ENCODE measurements around the gene UBA52. TPM values are rescaled to one million over a fixed set of nuclear protein-coding genes. Genes with fewer than 3 reads are reported as not detected.
"Not testable (repeated sequence)": the region's sequence is repeated elsewhere in the genome, so short reads cannot be mapped to it uniquely, and the experiment has no call there.

UBA52 gene
- total RNA-seq, 1 donor from 2014 or later: 1,081 TPM

- H3K27me3 Mint-ChIP-seq (ENCODE audit: low read depth): peaks cover 82% of the 10 kb centered on the region
- no peak overlapping the region for H3K4me3 Mint-ChIP-seq
- DNase-seq (ENCODE audit: low read depth, low spot score): no peak
- H3K27ac Mint-ChIP-seq (ENCODE audit: unreplicated experiment): no peak overlapping the region
- no peaks in the 10 kb centered on the region for H3K9me3 Mint-ChIP-seq
- H3K36me3 Mint-ChIP-seq (ENCODE audit: low read depth): no peaks in the 10 kb centered on the region
- no peak for TF ChIP-seq CTCF (conservative IDR thresholded peaks at IDR 0.05)
- peaks cover 20% of the 10 kb centered on the region for H3K4me1 Mint-ChIP-seq
Observed at GRCh38 chr19:18599485-18599884, 27.8 kb downstream of the UBA52 start.

GRCh38 chr19:18600692-18601397, 29.2 kb downstream of the UBA52 start:
- H3K36me3 Mint-ChIP-seq (ENCODE audit: low read depth); H3K9me3 Mint-ChIP-seq; H3K27ac Mint-ChIP-seq (ENCODE audit: unreplicated experiment); DNase-seq (ENCODE audit: low read depth, low spot score); H3K4me3 Mint-ChIP-seq: not testable (repeated sequence)
- Mint-ChIP-seq H3K4me1 (peaks cover 17% of the 10 kb centered on the region), H3K27me3 (ENCODE audit: low read depth) (peaks cover 86% of the 10 kb centered on the region)

- H3K9me3 Mint-ChIP-seq: no peaks in the 10 kb centered on the region
- TF ChIP-seq CTCF (conservative IDR thresholded peaks at IDR 0.05): no peak
- no peaks in the 10 kb centered on the region for H3K36me3 Mint-ChIP-seq (ENCODE audit: low read depth)
- no peak overlapping the region for H3K27ac Mint-ChIP-seq (ENCODE audit: unreplicated experiment)
- H3K4me3 Mint-ChIP-seq: no peak overlapping the region
- H3K4me1 Mint-ChIP-seq: peaks cover 17% of the 10 kb centered on the region
- no peak for DNase-seq (ENCODE audit: low read depth, low spot score)
- H3K27me3 Mint-ChIP-seq (ENCODE audit: low read depth): peaks cover 79% of the 10 kb centered on the region
Observed at GRCh38 chr19:18601875-18602274, 30.2 kb downstream of the UBA52 start.

GRCh38 chr19:18603255-18603957, 31.7 kb downstream of the UBA52 start:
- no peak for DNase-seq (ENCODE audit: low read depth, low spot score)
- Mint-ChIP-seq H3K4me3 (peak overlapping the region; percentile 38), H3K4me1 (peaks cover 10% of the 10 kb centered on the region), H3K36me3 (ENCODE audit: low read depth) (no peaks in the 10 kb centered on the region), H3K9me3 (no peaks in the 10 kb centered on the region), H3K27me3 (ENCODE audit: low read depth) (peaks cover 84% of the 10 kb centered on the region), H3K27ac (ENCODE audit: unreplicated experiment) (no peak overlapping the region)
- TF ChIP-seq CTCF (conservative IDR thresholded peaks at IDR 0.05): peak; percentile 43

GRCh38 chr19:18603958-18604819, 32.5 kb downstream of the UBA52 start:
- no peak for TF ChIP-seq CTCF (conservative IDR thresholded peaks at IDR 0.05)
- Mint-ChIP-seq H3K27ac (ENCODE audit: unreplicated experiment) (no peak overlapping the region), H3K4me3 (no peak overlapping the region), H3K4me1 (peaks cover 16% of the 10 kb centered on the region), H3K27me3 (ENCODE audit: low read depth) (peaks cover 84% of the 10 kb centered on the region), H3K36me3 (ENCODE audit: low read depth) (no peaks in the 10 kb centered on the region), H3K9me3 (no peaks in the 10 kb centered on the region)
- no peak for DNase-seq (ENCODE audit: low read depth, low spot score)
